NCI-H2227 treated with DMSO at 0.1 percent for 48 hours (cell line): Measurements from ENCODE around the gene CRNKL1.

Source experiments
- DNase-seq: peaks from one replicate; lab custom pipeline; 2025; lab: John Stamatoyannopoulos, UW

The CRNKL1 gene

GRCh38 chr20:20060234-20060998, 8.2 kb upstream of the CRNKL1 start:
- no peak for DNase-seq

GRCh38 chr20:20051767-20052073, 546 bp downstream of the CRNKL1 start:
- no peak for DNase-seq

GRCh38 chr20:20039752-20040387, 12.4 kb downstream of the CRNKL1 start:
- DNase-seq: no peak

DNA sequence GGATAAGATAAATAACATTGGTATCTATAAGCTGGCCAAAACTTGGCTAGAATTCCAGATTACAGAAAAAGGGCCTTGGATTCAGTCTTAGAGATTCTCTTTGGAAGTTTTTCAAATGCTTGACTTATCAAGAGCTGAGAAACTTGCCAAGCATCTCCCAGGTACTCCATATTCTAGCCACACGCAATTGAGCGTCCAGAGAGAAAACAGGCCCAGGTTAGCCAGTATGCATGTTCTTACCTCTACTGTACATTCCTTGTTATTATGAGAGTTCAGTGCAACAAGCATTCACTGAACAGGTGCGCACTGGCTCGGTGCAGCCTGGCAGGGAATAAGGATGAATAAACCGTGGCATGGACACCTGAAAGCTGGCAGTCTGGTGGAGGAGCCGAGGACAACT, 13.7 kb downstream of the CRNKL1 start:
- DNase-seq: no peak

GRCh38 chr20:20037960-20038359, 14.3 kb downstream of the CRNKL1 start:
- DNase-seq: no peak

- DNase-seq: no peak
Measured at GRCh38 chr20:20036756-20037155, 15.5 kb downstream of the CRNKL1 start.

- no peak for DNase-seq
Measured at GRCh38 chr20:20034486-20034885, 17.8 kb downstream of the CRNKL1 start.

GRCh38 chr20:20031790-20032189, 20.5 kb downstream of the CRNKL1 start:
- no peak for DNase-seq

DNA sequence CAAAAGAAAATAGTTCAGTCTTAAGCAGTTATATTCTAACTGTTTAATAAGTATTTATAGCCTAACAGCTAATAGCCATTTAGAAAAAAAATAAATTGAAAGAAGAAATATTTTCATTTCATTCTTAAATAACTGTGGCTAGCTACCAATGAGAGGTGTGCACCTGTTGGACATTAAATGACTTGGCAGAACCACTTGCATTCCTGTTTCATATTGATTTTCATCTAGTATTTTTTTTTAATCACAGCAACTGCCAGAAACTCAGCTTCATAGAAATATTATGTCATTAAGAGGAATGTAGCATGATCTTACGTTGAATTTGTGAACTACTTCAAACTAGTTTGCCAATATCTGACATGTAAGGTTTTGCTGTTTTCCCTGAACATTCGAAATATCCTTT, 25.0 kb downstream of the CRNKL1 start:
- no peak for DNase-seq

DNA sequence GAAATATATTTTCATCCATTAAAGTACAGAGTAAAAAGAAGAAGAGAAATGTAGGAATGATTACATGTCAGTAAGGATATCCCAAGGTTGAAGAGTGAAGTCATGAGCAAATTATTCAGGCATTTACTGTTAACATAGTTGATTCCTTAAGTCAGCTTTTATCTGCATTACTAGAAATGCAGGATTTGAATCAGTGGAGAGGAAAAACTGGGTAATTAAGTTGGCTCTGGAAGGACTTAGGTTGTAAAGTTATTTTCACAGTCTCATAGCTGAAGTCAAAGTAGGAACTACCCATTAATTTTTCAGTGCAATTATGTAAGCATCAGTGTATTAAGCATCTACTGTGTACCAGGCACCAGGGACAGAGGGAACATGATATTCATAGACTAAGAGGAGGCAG, 27.3 kb downstream of the CRNKL1 start:
- DNase-seq: no peak

GRCh38 chr20:20023395-20023794, 28.9 kb downstream of the CRNKL1 start:
- no peak for DNase-seq

- DNase-seq: no peak
Measured at GRCh38 chr20:20022498-20022897, 29.8 kb downstream of the CRNKL1 start.

- no peak for DNase-seq
Measured at GRCh38 chr20:20021835-20022234, 30.4 kb downstream of the CRNKL1 start.

- no peak for DNase-seq
Measured at GRCh38 chr20:20020908-20021307, 31.4 kb downstream of the CRNKL1 start.

- DNase-seq: no peak
Measured at GRCh38 chr20:20019123-20019522, 33.1 kb downstream of the CRNKL1 start.

- DNase-seq: no peak
Measured at GRCh38 chr20:20018366-20018765, 33.9 kb downstream of the CRNKL1 start.

DNA sequence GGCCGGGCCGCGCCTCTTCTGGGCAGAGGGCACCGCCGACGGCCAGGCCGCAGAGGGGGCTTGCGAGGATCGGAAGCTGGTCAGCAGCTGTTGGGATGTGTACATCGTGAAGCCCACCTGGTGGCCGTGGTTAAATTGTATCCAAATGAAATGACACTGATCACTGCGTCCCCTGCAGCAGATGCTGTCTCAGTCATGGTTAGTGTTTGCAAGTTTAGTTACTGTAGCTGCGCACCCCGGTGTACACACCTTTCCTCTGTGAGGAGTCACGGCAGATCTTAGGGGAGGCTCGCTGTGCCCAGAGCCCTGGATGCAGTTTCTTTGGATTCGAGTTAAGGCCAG, 34.5 kb downstream of the CRNKL1 start:
- DNase-seq: no peak

GRCh38 chr20:20017001-20017843, 35.0 kb downstream of the CRNKL1 start, which contains the start of gene NAA20:
Gene NAA20 (plus strand): TSS chr20:20017362. CDS start chr20:20017397, 35 bp downstream.
- peak; percentile 88 for DNase-seq

GRCh38 chr20:20014659-20015058, 37.6 kb downstream of the CRNKL1 start:
- DNase-seq: no peak

- no peak for DNase-seq
Measured at GRCh38 chr20:20012541-20012940, 39.7 kb downstream of the CRNKL1 start.

DNA sequence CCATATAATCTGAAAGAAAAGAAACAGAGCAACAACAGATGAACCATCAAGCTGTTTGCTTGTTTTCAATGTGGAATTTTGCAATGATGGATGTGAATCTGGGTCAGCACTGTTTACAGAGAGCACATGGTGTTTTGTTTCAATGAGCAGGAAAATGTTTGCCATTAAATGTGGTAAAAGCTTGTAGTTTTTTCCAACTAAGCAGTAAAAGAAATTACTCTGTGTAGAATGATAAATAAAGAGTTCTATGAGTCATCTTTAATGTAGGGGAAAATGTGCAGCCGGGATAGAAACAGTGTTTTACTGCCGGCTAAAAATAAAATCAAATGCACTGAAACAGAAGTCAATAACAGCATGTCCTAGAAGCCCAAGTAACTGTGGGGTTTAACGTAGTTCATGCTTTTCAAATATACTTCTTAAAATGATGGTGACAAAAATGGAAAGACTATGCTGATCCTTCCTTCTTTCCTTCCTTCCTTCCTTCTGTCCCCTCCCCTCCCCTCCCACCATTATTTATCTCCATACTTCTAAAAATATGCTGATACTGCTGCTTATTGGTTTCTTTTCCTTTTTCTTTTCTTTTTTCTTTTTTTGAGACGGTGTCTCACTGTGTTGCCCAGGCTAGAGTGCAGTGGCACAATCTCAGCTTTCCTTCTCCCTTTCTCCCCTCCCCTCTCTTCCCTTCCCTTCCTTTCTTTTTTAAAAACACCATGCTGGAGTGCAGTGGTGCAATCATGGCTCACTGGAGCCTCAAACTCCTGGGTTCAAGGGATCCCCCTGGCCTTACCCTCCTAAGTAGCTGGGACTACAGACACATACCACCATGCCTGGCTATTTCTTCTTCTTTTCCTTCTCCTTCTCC, 41.4 kb downstream of the CRNKL1 start:
- peak; percentile 21 for DNase-seq

DNA sequence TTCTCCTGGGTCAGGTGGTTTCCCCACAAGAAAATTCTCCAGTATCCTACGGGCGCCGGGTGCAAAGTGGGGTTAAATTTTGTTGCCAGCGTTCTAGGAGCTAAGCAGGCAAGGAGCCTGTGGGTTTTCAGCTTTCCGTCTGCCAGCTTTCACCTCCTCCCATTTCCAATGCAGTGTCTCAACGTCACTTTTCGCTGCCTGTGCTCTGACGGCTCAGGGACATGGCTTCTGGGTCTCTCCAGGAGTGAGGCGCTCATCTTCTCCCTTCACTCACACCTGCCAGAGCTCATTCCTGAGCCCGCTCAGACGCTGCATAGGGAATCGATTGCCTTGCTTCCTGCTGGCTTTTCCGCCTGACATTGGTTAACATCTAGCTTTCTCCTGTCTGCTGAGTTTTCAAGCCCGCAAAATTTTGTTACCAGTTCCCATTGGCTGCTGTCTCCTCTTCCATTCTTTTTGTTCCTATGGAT, 42.4 kb downstream of the CRNKL1 start:
- DNase-seq: peak; percentile 33
